ENCODE measurements around the gene KRT73. TPM values are rescaled to one million over a fixed set of nuclear protein-coding genes. Genes with fewer than 3 reads are reported as not detected.

Gene KRT73
- total and polyA plus RNA-seq, 9 of the 15 experiments (the other 6 are each of a cell fraction or from before 2014, with no cell fraction given) = 0.09 to 0.18 (median 0.13) TPM; not detected in 5

DNA sequence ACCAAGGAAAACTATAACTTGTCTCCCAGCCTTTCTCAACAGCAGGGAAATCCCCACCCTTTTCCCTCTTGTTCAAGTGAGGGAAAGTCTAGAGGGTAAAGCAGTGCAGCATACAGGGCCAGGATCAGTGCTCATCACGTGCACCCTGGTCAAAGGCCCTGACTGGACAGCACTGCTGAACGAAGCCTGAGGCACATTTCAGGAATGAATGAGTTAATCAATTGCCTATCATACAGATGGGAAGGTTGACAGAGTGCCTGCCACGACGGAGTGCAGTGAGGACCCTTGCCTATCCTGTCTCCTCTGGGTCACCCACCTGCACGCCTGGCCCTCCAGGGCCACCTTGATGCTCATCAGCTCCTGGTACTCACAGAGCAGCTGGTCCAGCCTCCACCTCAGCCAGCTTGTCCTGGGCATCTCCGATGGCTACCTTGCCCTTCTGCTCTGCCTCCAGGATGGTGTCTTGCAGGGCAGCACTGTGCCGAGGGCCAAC lies 11.7 kb upstream of the KRT73 start:
- WGBS (ENCODE audit: insufficient coverage, low coverage, missing lambda C conversion rate) = 51% methylated on average over 6 of the region's 7 CpGs
- H3K9ac ChIP-seq (ENCODE audit: insufficient read depth in 1 of 2, low read depth in 2 of 2, low read length in 2 of 2) = no peak overlapping the region
- intact Hi-C loops (cut with micrococcal nuclease) (no loop called here), in situ Hi-C loops (cut with MboI) (no loop called here)
- DNase-seq (ENCODE audit: extremely low read depth in 1 of 4, low spot score in 3 of 4) (no peak), ATAC-seq (no peak), FAIRE-seq (no peak)
- no peaks in the 10 kb centered on the region for H3K9me3 ChIP-seq (replicated peaks; ENCODE audit: control insufficient read depth, insufficient read depth, low read depth, low read length)
- H3K4me3 ChIP-seq = no peak overlapping the region
- ChIA-PET POLR2A (interaction anchor here (0.7 kb wide), 1 partner anchor 28 kb away, joined by 3 read pairs; no protein-coding TSS in a partner anchor), CTCF (ENCODE audit: low intra/inter-chr PET ratio) (no interaction called here)
- H3K9me1 ChIP-seq (ENCODE audit: control insufficient read depth, insufficient read depth, low read length) = no peaks in the 10 kb centered on the region
- H3K27ac ChIP-seq (ENCODE audit: extremely low read depth, low read depth, low read length) = no peak overlapping the region
- H3K79me2 ChIP-seq (ENCODE audit: control insufficient read depth, insufficient read depth, low read length) = no peaks in the 10 kb centered on the region
- H3K27me3 ChIP-seq (ENCODE audit: control insufficient read depth in 2 of 2, insufficient read depth in 2 of 2, low read length in 2 of 2) = no peaks in the 10 kb centered on the region
- BruUV-seq (replicated peaks) = no TSS peak
- no peaks in the 10 kb centered on the region for H4K20me1 ChIP-seq (replicated peaks; ENCODE audit: control insufficient read depth, insufficient read depth, low read length)
- H3K4me1 ChIP-seq (replicated peaks in 1 of 2; ENCODE audit: control insufficient read depth in 2 of 2, insufficient read depth in 2 of 2, low read length in 2 of 2) = peaks cover 8 to 38% of the 10 kb centered on the region in 2 experiments
- H3K4me2 ChIP-seq (ENCODE audit: insufficient read depth, low read length) = no peak overlapping the region
- H2AFZ ChIP-seq (ENCODE audit: low read depth, low read length) = no peak overlapping the region
- H3K36me3 ChIP-seq (ENCODE audit: control insufficient read depth, insufficient read depth, low read length) = no peaks in the 10 kb centered on the region
- TF ChIP-seq KAT7 (CRISPR knock-in tag; IDR thresholded peaks at IDR 0.05; ENCODE audit: borderline replicate concordance) (no peak), KLF13 (tag; IDR thresholded peaks at IDR 0.05; ENCODE audit: borderline replicate concordance, low read depth) (no peak), ZNF174 (CRISPR knock-in tag; IDR thresholded peaks at IDR 0.05) (no peak), NONO (IDR thresholded peaks at IDR 0.05; ENCODE audit: low read depth in 2 of 2, low read length in 1 of 2) (no peak), MBD2 (IDR thresholded peaks at IDR 0.05; ENCODE audit: borderline replicate concordance, low read depth) (no peak), TBP (optimal IDR thresholded peaks at IDR 0.05; ENCODE audit: low read depth, low read length) (no peak), POLR2A (conservative IDR thresholded peaks at IDR 0.05) (no peak), ZFPM2 (CRISPR knock-in tag; IDR thresholded peaks at IDR 0.05) (no peak), PRMT5 (CRISPR knock-in tag; IDR thresholded peaks at IDR 0.05) (no peak), MCM2 (IDR thresholded peaks at IDR 0.05; ENCODE audit: low read depth) (no peak), KHSRP (IDR thresholded peaks at IDR 0.05) (no peak), PPARD (CRISPR knock-in tag; IDR thresholded peaks at IDR 0.05) (no peak), TGIF2 (CRISPR knock-in tag; IDR thresholded peaks at IDR 0.05) (no peak), TAF7 (tag; IDR thresholded peaks at IDR 0.05) (no peak), EWSR1 (IDR thresholded peaks at IDR 0.05; ENCODE audit: borderline replicate concordance, low read depth, partially characterized antibody) (no peak), HEY1 (CRISPR knock-in tag; IDR thresholded peaks at IDR 0.05; ENCODE audit: borderline replicate concordance) (no peak)
- TF ChIP-seq, protein P1, sequence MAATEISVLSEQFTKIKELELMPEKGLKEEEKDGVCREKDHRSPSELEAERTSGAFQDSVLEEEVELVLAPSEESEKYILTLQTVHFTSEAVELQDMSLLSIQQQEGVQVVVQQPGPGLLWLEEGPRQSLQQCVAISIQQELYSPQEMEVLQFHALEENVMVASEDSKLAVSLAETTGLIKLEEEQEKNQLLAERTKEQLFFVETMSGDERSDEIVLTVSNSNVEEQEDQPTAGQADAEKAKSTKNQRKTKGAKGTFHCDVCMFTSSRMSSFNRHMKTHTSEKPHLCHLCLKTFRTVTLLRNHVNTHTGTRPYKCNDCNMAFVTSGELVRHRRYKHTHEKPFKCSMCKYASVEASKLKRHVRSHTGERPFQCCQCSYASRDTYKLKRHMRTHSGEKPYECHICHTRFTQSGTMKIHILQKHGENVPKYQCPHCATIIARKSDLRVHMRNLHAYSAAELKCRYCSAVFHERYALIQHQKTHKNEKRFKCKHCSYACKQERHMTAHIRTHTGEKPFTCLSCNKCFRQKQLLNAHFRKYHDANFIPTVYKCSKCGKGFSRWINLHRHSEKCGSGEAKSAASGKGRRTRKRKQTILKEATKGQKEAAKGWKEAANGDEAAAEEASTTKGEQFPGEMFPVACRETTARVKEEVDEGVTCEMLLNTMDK (IDR thresholded peaks at IDR 0.05; ENCODE audit: borderline replicate concordance, insufficient read depth, low read depth, low read length, poor library complexity, severe bottlenecking) = no peak
- TF ChIP-seq, protein P2, sequence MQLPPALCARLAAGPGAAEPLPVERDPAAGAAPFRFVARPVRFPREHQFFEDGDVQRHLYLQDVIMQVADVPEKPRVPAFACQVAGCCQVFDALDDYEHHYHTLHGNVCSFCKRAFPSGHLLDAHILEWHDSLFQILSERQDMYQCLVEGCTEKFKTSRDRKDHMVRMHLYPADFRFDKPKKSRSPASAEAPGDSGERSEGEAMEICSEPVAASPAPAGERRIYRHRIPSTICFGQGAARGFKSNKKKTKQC (CRISPR knock-in tag; IDR thresholded peaks at IDR 0.05) = no peak
- TF ChIP-seq, protein P3, sequence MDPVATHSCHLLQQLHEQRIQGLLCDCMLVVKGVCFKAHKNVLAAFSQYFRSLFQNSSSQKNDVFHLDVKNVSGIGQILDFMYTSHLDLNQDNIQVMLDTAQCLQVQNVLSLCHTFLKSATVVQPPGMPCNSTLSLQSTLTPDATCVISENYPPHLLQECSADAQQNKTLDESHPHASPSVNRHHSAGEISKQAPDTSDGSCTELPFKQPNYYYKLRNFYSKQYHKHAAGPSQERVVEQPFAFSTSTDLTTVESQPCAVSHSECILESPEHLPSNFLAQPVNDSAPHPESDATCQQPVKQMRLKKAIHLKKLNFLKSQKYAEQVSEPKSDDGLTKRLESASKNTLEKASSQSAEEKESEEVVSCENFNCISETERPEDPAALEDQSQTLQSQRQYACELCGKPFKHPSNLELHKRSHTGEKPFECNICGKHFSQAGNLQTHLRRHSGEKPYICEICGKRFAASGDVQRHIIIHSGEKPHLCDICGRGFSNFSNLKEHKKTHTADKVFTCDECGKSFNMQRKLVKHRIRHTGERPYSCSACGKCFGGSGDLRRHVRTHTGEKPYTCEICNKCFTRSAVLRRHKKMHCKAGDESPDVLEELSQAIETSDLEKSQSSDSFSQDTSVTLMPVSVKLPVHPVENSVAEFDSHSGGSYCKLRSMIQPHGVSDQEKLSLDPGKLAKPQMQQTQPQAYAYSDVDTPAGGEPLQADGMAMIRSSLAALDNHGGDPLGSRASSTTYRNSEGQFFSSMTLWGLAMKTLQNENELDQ (CRISPR knock-in tag; IDR thresholded peaks at IDR 0.05; ENCODE audit: borderline replicate concordance) = no peak
